HG03354 (cell line): ENCODE measurements around the gene VSTM1.

Source experiments
- ATAC-seq: cut with Tn5 transposase; IDR thresholded peaks from one replicate; pipeline ENCODE4 v1.9.1; 2021; ENCODE audit warnings: mild to moderate bottlenecking; ENCODE audit not compliant: unreplicated experiment, poor library complexity, severe bottlenecking

The VSTM1 gene

GRCh38 chr19:54014920-54015560 is 48.7 kb downstream of the VSTM1 start:
- no peak for ATAC-seq

- no peak for ATAC-seq
Measured at GRCh38 chr19:54013866-54014265, 49.8 kb downstream of the VSTM1 start.

GRCh38 chr19:54011507-54012211 is 52.0 kb downstream of the VSTM1 start:
- no peak for ATAC-seq

- ATAC-seq, result no peak
Measured at GRCh38 chr19:54010474-54010873, 53.2 kb downstream of the VSTM1 start.

GRCh38 chr19:54009440-54009839 is 54.3 kb downstream of the VSTM1 start:
- ATAC-seq, result no peak

GRCh38 chr19:54002495-54003315 is 61.0 kb downstream of the VSTM1 start:
- ATAC-seq, result no peak

GRCh38 chr19:54001496-54001895 is 62.2 kb downstream of the VSTM1 start:
- no peak for ATAC-seq

GRCh38 chr19:53999694-54000093 is 64.0 kb downstream of the VSTM1 start:
- no peak for ATAC-seq

- no peak for ATAC-seq
Measured at GRCh38 chr19:53998223-53998622, 65.5 kb downstream of the VSTM1 start.

GRCh38 chr19:53994811-53995210 is 68.9 kb downstream of the VSTM1 start:
- ATAC-seq, result no peak

GRCh38 chr19:53993448-53993847 is 70.2 kb downstream of the VSTM1 start:
- ATAC-seq, result no peak

- ATAC-seq, result no peak
Measured at GRCh38 chr19:53992815-53993214, 70.9 kb downstream of the VSTM1 start.

- ATAC-seq, result no peak
Measured at GRCh38 chr19:53992211-53992610, 71.5 kb downstream of the VSTM1 start.

GRCh38 chr19:53991224-53992113 is 72.2 kb downstream of the VSTM1 start, which contains the start of gene CACNG6:
Gene CACNG6, plus strand, starts transcription at chr19:53991637. Its CDS starts 1,241 bp downstream, at chr19:53992878.
- ATAC-seq, result no peak
